Type B pancreatic cell (in vitro differentiated cells): ENCODE measurements around the gene FMNL2. TPM values are rescaled to one million over a fixed set of nuclear protein-coding genes. Genes with fewer than 3 reads are reported as not detected.

Experiments
- DNase-seq: peaks from one replicate; pipeline ENCODE4 v3.0.0; 2021; ENCODE audit warnings: mixed read lengths; ENCODE audit not compliant: unreplicated experiment; ENCODE audit errors: extremely low spot score
- H3K27ac Mint-ChIP-seq: 2 replicates; pipeline ENCODE4 v1.8.0; 2021; ENCODE audit warnings: mild to moderate bottlenecking, mixed read lengths
- H3K27me3 Mint-ChIP-seq: 2 replicates; pipeline ENCODE4 v1.8.0; 2021; ENCODE audit warnings: mixed read lengths
- H3K36me3 Mint-ChIP-seq: 2 replicates; pipeline ENCODE4 v1.8.0; 2021; ENCODE audit warnings: mixed read lengths
- H3K4me1 Mint-ChIP-seq: one replicate; pipeline ENCODE4 v1.8.0; 2021; ENCODE audit warnings: mixed read lengths; ENCODE audit not compliant: unreplicated experiment
- H3K4me3 Mint-ChIP-seq: 2 replicates; pipeline ENCODE4 v1.8.0; 2021; ENCODE audit warnings: mild to moderate bottlenecking, mixed read lengths
- H3K9me3 Mint-ChIP-seq: 2 replicates; pipeline ENCODE4 v1.8.0; 2021; ENCODE audit warnings: mixed read lengths
- CTCF ChIP-seq: fragments of 200-600 bp; sonication (generic); conservative IDR thresholded peaks from 2 replicates; pipeline ENCODE4 v1.5.0; 2021; ENCODE audit warnings: antibody characterized with exemption, mild to moderate bottlenecking
- total RNA-seq: library from RNA; stranded (reverse); gene quantifications from 2 replicates; pipeline ENCODE4 v1.2.1, GENCODE V29; 2021; ENCODE audit warnings: low replicate concordance

The FMNL2 gene
- total RNA-seq, 1 donor from 2014 or later: 62.1 TPM

DNA sequence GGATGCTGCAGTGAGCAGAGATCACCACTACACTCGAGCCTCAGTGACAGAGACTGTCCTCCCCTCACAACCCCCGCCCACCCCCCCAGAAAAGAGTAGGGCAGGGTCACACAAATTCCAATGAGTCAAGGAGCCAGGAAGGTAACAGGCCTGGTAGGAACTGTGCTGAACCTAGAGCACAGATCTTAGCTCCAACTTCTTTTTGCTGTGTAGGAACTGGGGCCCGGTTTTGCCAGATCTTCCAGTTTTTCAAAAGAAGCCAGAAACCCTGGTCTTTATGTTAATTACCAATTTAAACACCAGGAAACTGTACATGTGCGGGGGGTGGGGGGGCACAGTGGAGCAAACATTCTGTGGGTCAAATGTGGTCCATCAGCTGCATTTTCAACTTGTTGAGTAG lies 311.3 kb downstream of the FMNL2 start:
- peaks cover 40% of the 10 kb centered on the region for H3K36me3 Mint-ChIP-seq
- H3K4me3 Mint-ChIP-seq: no peak overlapping the region
- H3K4me1 Mint-ChIP-seq: peaks cover 20% of the 10 kb centered on the region
- no peak for DNase-seq
- H3K27me3 Mint-ChIP-seq: no peaks in the 10 kb centered on the region
- no peaks in the 10 kb centered on the region for H3K9me3 Mint-ChIP-seq
- no peak overlapping the region for H3K27ac Mint-ChIP-seq
- no peak for TF ChIP-seq CTCF

DNA sequence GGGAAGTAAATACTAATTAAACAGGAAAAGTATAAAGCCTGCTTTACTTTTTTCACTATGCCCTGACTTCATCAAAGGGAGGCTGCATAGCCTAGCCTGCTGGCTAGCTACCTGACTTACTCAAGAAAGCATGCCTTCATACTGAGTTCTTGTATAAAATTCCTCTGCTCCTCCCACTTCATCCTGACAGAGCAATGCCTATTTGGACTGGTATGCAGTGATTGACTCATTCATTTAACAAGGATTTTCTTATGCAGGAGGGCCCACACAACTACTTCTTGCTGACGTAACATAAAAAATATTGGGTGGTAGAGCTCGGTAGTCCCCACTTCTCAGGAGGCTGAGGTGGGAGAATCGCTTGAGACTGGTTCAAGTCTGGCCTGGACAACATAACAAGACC lies 311.8 kb downstream of the FMNL2 start:
- Mint-ChIP-seq H3K4me3 (peak overlapping the region; percentile 3), H3K9me3 (no peaks in the 10 kb centered on the region), H3K36me3 (peaks cover 34% of the 10 kb centered on the region), H3K27me3 (no peaks in the 10 kb centered on the region), H3K4me1 (peaks cover 20% of the 10 kb centered on the region), H3K27ac (peak overlapping the region; percentile 71)
- no peak for TF ChIP-seq CTCF
- DNase-seq: no peak

DNA sequence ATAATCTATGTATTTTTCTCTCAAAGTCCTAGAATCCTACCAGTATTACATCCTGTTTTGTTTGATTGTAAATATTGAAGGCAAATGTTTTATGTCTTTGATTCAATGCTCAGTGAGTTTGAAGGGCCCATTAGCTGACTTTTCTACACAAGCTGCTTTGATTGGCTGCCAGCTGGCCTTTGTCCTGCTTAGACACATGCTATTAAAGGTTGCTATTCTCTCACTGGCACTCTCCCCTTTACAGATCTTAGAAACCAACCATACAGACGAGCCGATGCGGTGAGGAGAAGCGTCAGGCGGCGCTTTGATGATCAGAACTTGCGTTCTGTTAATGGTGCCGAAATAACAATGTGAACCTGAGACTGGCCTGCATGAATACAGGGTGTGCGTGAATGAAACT lies 312.6 kb downstream of the FMNL2 start:
- no peak for TF ChIP-seq CTCF
- Mint-ChIP-seq H3K27ac (peak overlapping the region; percentile 42), H3K27me3 (no peaks in the 10 kb centered on the region), H3K36me3 (peaks cover 34% of the 10 kb centered on the region), H3K4me3 (no peak overlapping the region), H3K9me3 (no peaks in the 10 kb centered on the region), H3K4me1 (peaks cover 20% of the 10 kb centered on the region)
- DNase-seq: no peak

GRCh38 chr2:152648336-152648735 lies 313.4 kb downstream of the FMNL2 start:
- H3K27ac Mint-ChIP-seq: no peak overlapping the region
- H3K9me3 Mint-ChIP-seq: no peaks in the 10 kb centered on the region
- no peak overlapping the region for H3K4me3 Mint-ChIP-seq
- peaks cover 29% of the 10 kb centered on the region for H3K36me3 Mint-ChIP-seq
- DNase-seq: no peak
- H3K4me1 Mint-ChIP-seq: peaks cover 20% of the 10 kb centered on the region
- TF ChIP-seq CTCF: peak; percentile 66
- no peaks in the 10 kb centered on the region for H3K27me3 Mint-ChIP-seq

GRCh38 chr2:152649997-152650396 lies 315.0 kb downstream of the FMNL2 start:
- Mint-ChIP-seq H3K36me3 (peaks cover 19% of the 10 kb centered on the region), H3K4me1 (peaks cover 20% of the 10 kb centered on the region), H3K27ac (no peak overlapping the region), H3K27me3 (no peaks in the 10 kb centered on the region), H3K4me3 (no peak overlapping the region), H3K9me3 (no peaks in the 10 kb centered on the region)
- no peak for TF ChIP-seq CTCF
- DNase-seq: no peak

DNA sequence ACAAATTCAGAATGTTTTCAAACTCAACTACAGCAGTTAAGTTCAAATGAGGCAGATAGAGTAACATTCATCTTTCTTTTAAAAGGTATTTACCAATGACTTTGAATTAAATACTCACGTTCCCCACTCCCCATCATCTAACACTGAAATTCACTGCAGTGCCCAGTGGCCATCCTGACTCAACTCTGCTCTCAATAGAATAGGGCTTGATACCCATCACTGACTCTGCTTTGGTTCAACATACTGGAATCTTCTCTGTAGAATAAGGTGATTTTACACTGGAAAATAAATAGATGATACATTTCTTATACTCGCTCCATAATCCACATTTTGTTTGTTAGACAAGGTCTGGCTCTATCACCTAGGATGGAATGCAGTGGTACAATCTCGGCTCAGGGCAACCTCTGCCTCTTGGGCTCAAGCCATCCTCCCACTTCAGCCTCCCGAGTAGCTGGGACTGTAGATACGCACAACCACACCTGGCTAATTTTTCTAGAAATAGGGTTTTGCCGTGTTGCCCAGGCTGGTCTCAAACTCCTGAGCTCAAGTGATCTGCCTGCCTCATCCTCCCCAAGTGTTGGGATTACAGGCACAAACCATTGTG lies 315.9 kb downstream of the FMNL2 start:
- TF ChIP-seq CTCF: no peak
- Mint-ChIP-seq H3K27ac (no peak overlapping the region), H3K27me3 (no peaks in the 10 kb centered on the region), H3K4me3 (no peak overlapping the region), H3K36me3 (peaks cover 11% of the 10 kb centered on the region), H3K4me1 (peaks cover 20% of the 10 kb centered on the region), H3K9me3 (no peaks in the 10 kb centered on the region)
- DNase-seq: no peak
